HFFc6 (cell line): Measurements from ENCODE around the gene NCKAP5. TPM values are rescaled to one million over a fixed set of nuclear protein-coding genes. Genes with fewer than 3 reads are reported as not detected.

Experiments
- DNase-seq: peaks from one replicate; pipeline ENCODE4 v3.0.0-alpha.2; 2018
- H3K27ac Mint-ChIP-seq: 2 replicates; pipeline ENCODE4 v1.8.0; 2020; ENCODE audit warnings: mild to moderate bottlenecking, mixed read lengths
- H3K27me3 Mint-ChIP-seq: 2 replicates; pipeline ENCODE4 v1.8.0; 2021; ENCODE audit warnings: mild to moderate bottlenecking, moderate library complexity, mixed read lengths; ENCODE audit not compliant: insufficient read depth
- H3K36me3 Mint-ChIP-seq: 2 replicates; pipeline ENCODE4 v1.8.0; 2021; ENCODE audit warnings: low read depth, mixed read lengths
- H3K4me1 Mint-ChIP-seq: 2 replicates; pipeline ENCODE4 v1.8.0; 2020; ENCODE audit warnings: low read depth, mixed read lengths
- H3K4me3 Mint-ChIP-seq: 2 replicates; pipeline ENCODE4 v1.8.0; 2020; ENCODE audit warnings: mild to moderate bottlenecking, moderate library complexity, mixed read lengths
- H3K9me3 Mint-ChIP-seq: 2 replicates; pipeline ENCODE4 v1.8.0; 2020; ENCODE audit warnings: mild to moderate bottlenecking, mixed read lengths
- total RNA-seq, 6 experiments: library from RNA; stranded (reverse); fragmentation: NEBNext Ultra II Directional; extraction: Animal tissue kit (Norgen Biotek cat#: 25700); gene quantifications; 2 replicates in 1 of 6; 3 replicates in 5 of 6; pipeline ENCODE4 v1.2.3, GENCODE V29; 2021
- TF ChIP-seq, protein P1 (sequence below): fragments of 200-600 bp; sonication (generic); IDR thresholded peaks from 2 replicates; pipeline ENCODE4 v1.5.0; 2021; ENCODE audit warnings: antibody characterized with exemption, mild to moderate bottlenecking

NCKAP5 gene
- total RNA-seq, 6 experiments from 2014 or later, result 0.31 to 4.0 (median 3.1) TPM

DNA sequence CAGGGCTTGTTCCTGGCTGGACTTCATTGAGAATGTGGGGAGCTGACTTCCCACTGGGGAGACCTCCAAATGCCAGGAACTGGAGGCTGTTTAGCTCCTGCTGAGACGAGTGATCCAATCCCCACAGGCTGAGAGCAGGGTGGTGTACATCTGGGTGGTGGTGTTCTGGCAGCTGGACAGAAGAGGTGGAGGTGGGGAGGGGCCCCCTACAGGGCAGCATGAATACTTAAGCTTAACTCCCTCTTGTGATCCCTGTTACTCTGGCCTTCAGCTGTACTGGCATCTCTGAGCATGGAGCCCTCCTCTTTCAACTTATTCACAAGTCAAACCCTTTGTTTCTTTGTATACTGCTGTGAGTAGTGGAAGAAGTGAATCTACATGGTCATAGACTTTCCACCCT, 730.5 kb downstream of the NCKAP5 start:
- H3K4me1 Mint-ChIP-seq, result no peaks in the 10 kb centered on the region
- peaks cover 1% of the 10 kb centered on the region for H3K27me3 Mint-ChIP-seq
- no peak overlapping the region for H3K27ac Mint-ChIP-seq
- TF ChIP-seq, protein P1, sequence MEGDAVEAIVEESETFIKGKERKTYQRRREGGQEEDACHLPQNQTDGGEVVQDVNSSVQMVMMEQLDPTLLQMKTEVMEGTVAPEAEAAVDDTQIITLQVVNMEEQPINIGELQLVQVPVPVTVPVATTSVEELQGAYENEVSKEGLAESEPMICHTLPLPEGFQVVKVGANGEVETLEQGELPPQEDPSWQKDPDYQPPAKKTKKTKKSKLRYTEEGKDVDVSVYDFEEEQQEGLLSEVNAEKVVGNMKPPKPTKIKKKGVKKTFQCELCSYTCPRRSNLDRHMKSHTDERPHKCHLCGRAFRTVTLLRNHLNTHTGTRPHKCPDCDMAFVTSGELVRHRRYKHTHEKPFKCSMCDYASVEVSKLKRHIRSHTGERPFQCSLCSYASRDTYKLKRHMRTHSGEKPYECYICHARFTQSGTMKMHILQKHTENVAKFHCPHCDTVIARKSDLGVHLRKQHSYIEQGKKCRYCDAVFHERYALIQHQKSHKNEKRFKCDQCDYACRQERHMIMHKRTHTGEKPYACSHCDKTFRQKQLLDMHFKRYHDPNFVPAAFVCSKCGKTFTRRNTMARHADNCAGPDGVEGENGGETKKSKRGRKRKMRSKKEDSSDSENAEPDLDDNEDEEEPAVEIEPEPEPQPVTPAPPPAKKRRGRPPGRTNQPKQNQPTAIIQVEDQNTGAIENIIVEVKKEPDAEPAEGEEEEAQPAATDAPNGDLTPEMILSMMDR, result no peak
- no peak for DNase-seq
- peaks cover 18% of the 10 kb centered on the region for H3K9me3 Mint-ChIP-seq
- H3K36me3 Mint-ChIP-seq, result peaks cover 10% of the 10 kb centered on the region; the same call in 1 of the 2 replicates
- no peak overlapping the region for H3K4me3 Mint-ChIP-seq

DNA sequence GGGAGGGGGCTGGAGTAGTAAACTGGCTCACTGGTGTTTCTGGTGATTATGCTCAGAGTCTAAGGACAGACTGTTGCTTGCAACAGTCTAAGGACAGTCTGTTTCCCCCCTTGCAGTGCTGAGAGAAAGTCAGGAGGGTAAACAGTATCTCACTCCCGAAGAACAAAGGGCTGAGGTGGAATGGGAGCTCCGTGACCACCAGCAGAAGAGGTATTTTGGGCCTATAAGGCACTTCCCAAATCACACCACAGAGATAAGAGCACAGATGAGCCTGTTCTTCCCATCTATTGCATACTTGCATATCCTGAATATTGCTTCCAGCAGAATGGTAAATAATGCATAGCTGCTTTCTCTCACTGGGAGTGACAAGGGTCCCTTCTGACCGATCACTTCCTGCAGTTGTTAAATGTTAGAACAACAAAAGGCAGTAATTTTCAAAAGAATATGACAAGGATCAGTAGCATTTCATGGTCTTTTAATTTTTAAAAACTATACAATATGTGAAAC, 737.9 kb downstream of the NCKAP5 start:
- Mint-ChIP-seq H3K4me1 (peaks cover 5% of the 10 kb centered on the region; the same call in 1 of the 2 replicates), H3K27me3 (no peaks in the 10 kb centered on the region; the same call in 1 of the 2 replicates)

DNA sequence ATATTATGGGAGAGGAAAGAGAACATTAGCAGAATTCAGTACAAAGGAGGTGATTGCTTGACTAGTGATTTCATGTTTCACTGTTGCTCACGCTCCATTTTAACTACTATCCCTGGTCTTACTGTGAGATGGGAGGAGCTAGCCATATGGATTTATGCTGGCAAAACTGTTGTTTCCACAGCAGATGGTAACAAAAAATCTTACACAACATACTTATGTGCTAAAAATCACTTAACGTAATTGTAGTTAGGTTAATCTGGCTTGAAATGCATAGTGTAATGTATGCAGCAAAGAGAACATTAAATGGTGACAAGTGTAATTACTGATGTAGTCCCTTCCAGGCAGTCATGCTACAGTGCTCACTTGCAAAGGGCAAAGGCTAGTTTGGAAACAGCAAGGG, 742.7 kb downstream of the NCKAP5 start:
- Mint-ChIP-seq H3K9me3 (no peaks in the 10 kb centered on the region; the same call in 1 of the 2 replicates), H3K27ac (peak overlapping the region; percentile 78; the same call in 1 of the 2 replicates), H3K4me1 (peaks cover 16% of the 10 kb centered on the region; the same call in 1 of the 2 replicates), H3K27me3 (peaks cover 1% of the 10 kb centered on the region; the same call in 1 of the 2 replicates), H3K4me3 (peak overlapping the region; percentile 49; the same call in 1 of the 2 replicates), H3K36me3 (no peaks in the 10 kb centered on the region)
- no peak for DNase-seq
- TF ChIP-seq, protein P1, result no peak

More for the DNA sequence above, 737.9 kb downstream of the NCKAP5 start:
- no peak overlapping the region for H3K27ac Mint-ChIP-seq
- no peak for DNase-seq
- H3K9me3 Mint-ChIP-seq, result peaks cover 18% of the 10 kb centered on the region
- peaks cover 9% of the 10 kb centered on the region; the same call in 1 of the 2 replicates for H3K36me3 Mint-ChIP-seq
- no peak overlapping the region for H3K4me3 Mint-ChIP-seq
- TF ChIP-seq, protein P1, result no peak

DNA sequence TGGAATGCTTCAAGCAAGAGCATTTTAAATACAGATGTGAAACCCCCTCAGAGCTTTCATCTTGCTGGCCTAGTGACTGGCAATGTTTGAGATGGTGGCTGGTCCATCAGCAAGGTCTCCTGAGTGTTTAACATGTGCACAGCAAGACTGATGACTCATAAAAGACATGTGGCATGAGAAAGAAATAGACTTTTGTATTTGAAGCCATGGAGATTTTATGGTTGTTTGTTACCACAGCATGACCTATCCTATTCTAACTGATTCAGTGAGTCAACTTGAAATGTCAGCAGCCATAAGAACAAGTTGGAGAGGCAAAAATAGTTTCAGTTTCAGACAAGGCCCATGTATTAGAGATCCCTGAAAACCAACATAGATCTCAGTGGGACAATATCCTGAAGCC, 743.5 kb downstream of the NCKAP5 start:
- no peaks in the 10 kb centered on the region; the same call in 1 of the 2 replicates for H3K9me3 Mint-ChIP-seq
- H3K27ac Mint-ChIP-seq, result peak overlapping the region; percentile 78
- peaks cover 1% of the 10 kb centered on the region; the same call in 1 of the 2 replicates for H3K27me3 Mint-ChIP-seq
- H3K4me3 Mint-ChIP-seq, result peak overlapping the region; percentile 49; the same call in 1 of the 2 replicates
- H3K36me3 Mint-ChIP-seq, result no peaks in the 10 kb centered on the region
- TF ChIP-seq, protein P1, result no peak
- H3K4me1 Mint-ChIP-seq, result peaks cover 16% of the 10 kb centered on the region; the same call in 1 of the 2 replicates
- DNase-seq, result no peak

DNA sequence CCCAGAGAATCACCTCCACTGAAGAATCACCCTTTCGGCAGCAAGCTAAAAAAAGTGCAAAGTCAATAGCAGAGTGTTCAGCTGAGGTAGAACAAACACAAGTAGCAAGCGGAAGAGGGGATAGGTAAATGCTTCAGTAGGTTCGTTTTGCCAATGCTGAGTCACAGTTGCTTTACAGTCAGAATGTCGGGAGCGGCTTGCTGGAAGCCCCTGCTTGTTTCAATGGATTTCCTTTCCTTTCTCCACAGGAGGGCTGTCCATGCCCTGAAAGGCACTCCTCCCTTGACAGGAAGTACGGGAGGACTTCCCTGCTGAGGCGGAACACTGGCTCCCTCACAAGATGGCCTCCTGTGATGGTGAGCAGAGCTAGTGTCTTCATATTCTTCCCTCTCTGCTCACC, 752.0 kb downstream of the NCKAP5 start:
- no peak for DNase-seq
- Mint-ChIP-seq H3K36me3 (no peaks in the 10 kb centered on the region), H3K4me1 (peaks cover 35% of the 10 kb centered on the region; the same call in 1 of the 2 replicates), H3K4me3 (no peak overlapping the region), H3K9me3 (no peaks in the 10 kb centered on the region; the same call in 1 of the 2 replicates), H3K27me3 (peaks cover 1% of the 10 kb centered on the region; the same call in 1 of the 2 replicates), H3K27ac (no peak overlapping the region)
- TF ChIP-seq, protein P1, result no peak
